A549 (cell line): ENCODE data around the gene KPNA2. TPM values are rescaled to one million over a fixed set of nuclear protein-coding genes. Genes with fewer than 3 reads are reported as not detected.

Experiments used
- ATAC-seq, 2 experiments: fragments of 200-7000 bp in 1 of 2; fragments of >200 bp in 1 of 2; cut with Nextera tagmentation in 1 of 2; cut with Tn5 transposase in 1 of 2; 3 replicates each; pipeline versions ENCODE4 v1.8.0 to v1.9.1; 2018 to 2020; ENCODE audit warnings: mild to moderate bottlenecking in 1 of 2, moderate library complexity in 1 of 2
- CTCF ChIA-PET: fragments of 300-600 bp; sonication (Branson Sonifier 250); formaldehyde crosslinking; extraction: SDS; loops from one replicate; lab custom pipeline; 2021; ENCODE audit warnings: antibody characterized with exemption, inconsistent platforms; lab: Yijun Ruan, JAX
- POLR2A ChIA-PET: fragments of 350-600 bp; formaldehyde crosslinking; extraction: SDS; loops from one replicate; lab custom pipeline; 2021; ENCODE audit warnings: antibody characterized with exemption, inconsistent platforms; lab: Yijun Ruan, JAX
- DNase-seq, 2 experiments: peaks; one replicate each; pipeline versions ENCODE4 v3.0.0 to v3.0.0-alpha.2; 2011 to 2016; ENCODE audit warnings: low read depth in 1 of 2, low spot score in 1 of 2
- FAIRE-seq: peaks from 2 replicates; lab custom pipeline; 2011; peaks lifted over from hg19 to GRCh38; lab: Jason Lieb, UNC
- H3K27ac ChIP-seq, 2 experiments: fragments of >200 bp; sonication (Bioruptor Twin); formaldehyde crosslinking; 3 replicates each; pipeline ENCODE4 v1.5.1; 2016 to 2017
- H3K4me1 ChIP-seq: fragments of >200 bp; sonication (Bioruptor Twin); formaldehyde crosslinking; 3 replicates; pipeline ENCODE4 v1.6.1; 2016
- H3K4me2 ChIP-seq: fragments of >200 bp; sonication (Bioruptor Twin); formaldehyde crosslinking; 3 replicates; pipeline ENCODE4 v1.6.1; 2016
- H3K4me3 ChIP-seq: fragments of >200 bp; sonication (Bioruptor Twin); formaldehyde crosslinking; 3 replicates; pipeline ENCODE4 v1.5.1; 2016
- H3K9me3 ChIP-seq: fragments of >200 bp; sonication (Bioruptor Twin); formaldehyde crosslinking; 3 replicates; pipeline ENCODE4 v1.6.1; 2016
- ATOH8 ChIP-seq: fragments of 250-450 bp; sonication (Bioruptor Pico); IDR thresholded peaks from 2 replicates; pipeline ENCODE4 v1.5.0; 2020; ENCODE audit warnings: low read depth, mild to moderate bottlenecking, moderate library complexity
- CBX2 ChIP-seq: fragments of 200-600 bp; sonication (generic); IDR thresholded peaks from 2 replicates; pipeline ENCODE4 v1.6.1; 2016; ENCODE audit warnings: low read depth, mild to moderate bottlenecking, borderline replicate concordance
- CBX8 ChIP-seq: fragments of 200-600 bp; sonication (generic); IDR thresholded peaks from 2 replicates; pipeline ENCODE4 v1.6.1; 2016
- CEBPB ChIP-seq, 2 experiments: fragments of >200 bp in 1 of 2; sonication (Bioruptor Twin) in 1 of 2; formaldehyde crosslinking in 1 of 2; IDR thresholded peaks; 2 replicates each; pipeline ENCODE4 v1.6.1; 2012 to 2016
- CHD2 ChIP-seq: fragments of 150-350 bp; IDR thresholded peaks from 2 replicates; pipeline ENCODE4 v1.6.1; 2014; ENCODE audit warnings: low read length; ENCODE audit not compliant: partially characterized antibody
- CTCF ChIP-seq: fragments of >200 bp; sonication (Bioruptor Twin); formaldehyde crosslinking; IDR thresholded peaks from 3 replicates; pipeline ENCODE4 v1.5.1; 2016
- E2F6 ChIP-seq: IDR thresholded peaks from 2 replicates; pipeline ENCODE4 v1.6.1; 2012; ENCODE audit warnings: low read depth, borderline replicate concordance
- EHF ChIP-seq: fragments of 250-450 bp; sonication (Bioruptor Pico); IDR thresholded peaks from 2 replicates; pipeline ENCODE4 v1.5.0; 2020; ENCODE audit warnings: mild to moderate bottlenecking
- ELK1 ChIP-seq: fragments of 150-350 bp; IDR thresholded peaks from 2 replicates; pipeline ENCODE4 v1.6.1; 2014; ENCODE audit warnings: low read depth, mild to moderate bottlenecking, low read length
- ESRRA ChIP-seq: fragments of 150-350 bp; IDR thresholded peaks from 2 replicates; pipeline ENCODE4 v1.6.1; 2014; ENCODE audit warnings: mild to moderate bottlenecking, low read length, borderline replicate concordance
- FOSL2 ChIP-seq, 2 experiments: fragments of 450-650 bp in 1 of 2; fragments of >200 bp in 1 of 2; sonication (Bioruptor Twin) in 1 of 2; formaldehyde crosslinking; IDR thresholded peaks; 2 replicates each; pipeline versions ENCODE4 v1.5.0 to v1.6.1; 2016 to 2020; ENCODE audit warnings: mild to moderate bottlenecking in 1 of 2, moderate library complexity in 1 of 2
- HDAC2 ChIP-seq: fragments of 200-600 bp; sonication (generic); IDR thresholded peaks from 2 replicates; pipeline ENCODE4 v1.6.1; 2016
- HES2 ChIP-seq: fragments of >200 bp; sonication (Bioruptor Twin); formaldehyde crosslinking; IDR thresholded peaks from 2 replicates; pipeline ENCODE4 v1.6.1; 2016
- HEYL ChIP-seq: fragments of 250-450 bp; sonication (Bioruptor Pico); IDR thresholded peaks from 2 replicates; pipeline ENCODE4 v1.8.0; 2021; ENCODE audit warnings: mild to moderate bottlenecking, moderate library complexity
- HMGXB4 ChIP-seq: fragments of 250-450 bp; sonication (Bioruptor Pico); IDR thresholded peaks from 2 replicates; pipeline ENCODE4 v1.5.0; 2021; ENCODE audit warnings: mild to moderate bottlenecking, moderate library complexity, borderline replicate concordance
- HOXB5 ChIP-seq: fragments of 250-450 bp; sonication (Bioruptor Pico); IDR thresholded peaks from 2 replicates; pipeline ENCODE4 v1.5.0; 2020; ENCODE audit warnings: mild to moderate bottlenecking, moderate library complexity
- JUN ChIP-seq, 2 experiments: fragments of >200 bp; sonication (Bioruptor Twin); formaldehyde crosslinking; IDR thresholded peaks; 2 replicates in 1 of 2; 3 replicates in 1 of 2; pipeline ENCODE4 v1.6.1; 2016 to 2017
- JUNB ChIP-seq: fragments of >200 bp; sonication (Bioruptor Twin); formaldehyde crosslinking; IDR thresholded peaks from 2 replicates; pipeline ENCODE4 v1.6.1; 2016
- MAFK ChIP-seq: fragments of 450-650 bp; IDR thresholded peaks from 2 replicates; pipeline ENCODE4 v1.6.1; 2014; ENCODE audit not compliant: partially characterized antibody
- MAZ ChIP-seq: fragments of 150-350 bp; IDR thresholded peaks from 2 replicates; pipeline ENCODE4 v1.6.1; 2014; ENCODE audit warnings: antibody characterized with exemption, low read depth, low read length, borderline replicate concordance
- MYC ChIP-seq: IDR thresholded peaks from 2 replicates; pipeline ENCODE4 v1.6.1; 2012; ENCODE audit warnings: mild to moderate bottlenecking, inconsistent platforms, low read length, improper control_type of control experiment, borderline replicate concordance
- NFE2L2 ChIP-seq: fragments of 150-350 bp; conservative IDR thresholded peaks from 2 replicates; pipeline ENCODE4 v1.6.1; 2014; ENCODE audit warnings: low read length
- NPAS2 ChIP-seq: fragments of 250-450 bp; sonication (Bioruptor Pico); IDR thresholded peaks from 2 replicates; pipeline ENCODE4 v1.8.0; 2022; ENCODE audit warnings: mild to moderate bottlenecking, moderate library complexity, borderline replicate concordance
- NR3C1 ChIP-seq: fragments of >200 bp; sonication (Bioruptor Twin); formaldehyde crosslinking; IDR thresholded peaks from 3 replicates; pipeline ENCODE4 v1.6.1; 2017
- PBX3 ChIP-seq: IDR thresholded peaks from 2 replicates; pipeline ENCODE4 v1.6.1; 2012
- PHF8 ChIP-seq: fragments of 200-600 bp; sonication (generic); IDR thresholded peaks from 2 replicates; pipeline ENCODE4 v1.6.1; 2016; ENCODE audit warnings: low read depth, mild to moderate bottlenecking, antibody characterized with exemption, moderate library complexity, borderline replicate concordance
- POLR2A ChIP-seq: IDR thresholded peaks from 2 replicates; pipeline ENCODE4 v1.6.1; 2012; ENCODE audit warnings: mild to moderate bottlenecking, low read length
- RCOR1 ChIP-seq: fragments of 150-350 bp; IDR thresholded peaks from 2 replicates; pipeline ENCODE4 v1.6.1; 2014; ENCODE audit warnings: antibody characterized with exemption, low read length, low read depth
- RFX5 ChIP-seq: fragments of 450-650 bp; IDR thresholded peaks from 2 replicates; pipeline ENCODE4 v1.7.1; 2014; ENCODE audit warnings: antibody characterized with exemption, mild to moderate bottlenecking, moderate library complexity
- SREBF2 ChIP-seq: fragments of 450-650 bp; IDR thresholded peaks from 2 replicates; pipeline ENCODE4 v1.6.1; 2014; ENCODE audit warnings: mild to moderate bottlenecking, moderate library complexity
- ZNF302 ChIP-seq: fragments of 250-450 bp; sonication (Bioruptor Pico); IDR thresholded peaks from 2 replicates; pipeline ENCODE4 v1.9.0; 2021; ENCODE audit warnings: inconsistent platforms, mild to moderate bottlenecking, moderate library complexity
- ZSCAN20 ChIP-seq: fragments of 250-450 bp; sonication (Bioruptor Pico); IDR thresholded peaks from 2 replicates; pipeline ENCODE4 v1.8.0; 2022; ENCODE audit warnings: mild to moderate bottlenecking, moderate library complexity
- WGBS: methylation state at CpG from one replicate; pipeline ENCODE4 v1.1.6; 2017; ENCODE audit errors: missing lambda C conversion rate; 5-methylcytosine and 5-hydroxymethylcytosine counted together
- polyA plus RNA-seq, 4 experiments: library from polyadenylated mRNA; depleted of rRNA in 3 of 4; stranded (reverse); fragments of >200 nt; fragmentation: RNase III in 1 of 4; extraction: RNeasy Plus Mini Kit Qiagen cat#74134 plus additional on column Dnase treatment in 1 of 4; gene quantifications; 2 replicates in 3 of 4; 3 replicates in 1 of 4; pipeline ENCODE4 v1.2.3, GENCODE V29; 2011 to 2017

KPNA2 gene
- polyA plus RNA-seq, 2 of the 4 experiments (the other 2 are of a cell fraction): 382 to 700 TPM

- DNase-seq: peak; percentile 97 to 98
- Histone ChIP-seq H3K4me3 (peak overlapping the region; percentile 48), H3K4me1 (peaks cover 9% of the 10 kb centered on the region; the same call in 2 of the 3 replicates), H3K4me2 (peak overlapping the region; percentile 75), H3K9me3 (no peaks in the 10 kb centered on the region), H3K27ac (peak overlapping the region; percentile 84 to 87)
- peak; percentile 95 to 97 for ATAC-seq
- ChIA-PET CTCF (interaction anchor here (0.7 to 1.9 kb wide), 15 partner anchors 8 to 642 kb away, joined by 3 to 12 read pairs (median 4); partner anchors contain the start of gene KPNA2), POLR2A (interaction anchor here (0.6 to 1.9 kb wide), 10 partner anchors 8 to 1383 kb away, joined by 3 to 21 read pairs (median 6); partner anchors contain the start of genes C17orf58, KPNA2 and WIPI1)
- under 1% methylated on average over 37 of the region's 51 CpGs for WGBS
- FAIRE-seq: peak; percentile 87
- peak in 1 of 2 experiments; percentile 74; a peak in 2 of 4 replicates for TF ChIP-seq CEBPB (IDR thresholded peaks at IDR 0.05)
- TF ChIP-seq MAFK: no peak
- 0 out of 2 replicates have a peak, but pooled peaks have one; percentile 20 for TF ChIP-seq RFX5
- no peak for TF ChIP-seq ZSCAN20 (CRISPR knock-in tag)
- TF ChIP-seq POLR2A: peak; percentile 95
- TF ChIP-seq PBX3: peak; percentile 70
- peak; percentile 83 to 88 for TF ChIP-seq JUN (IDR thresholded peaks at IDR 0.05)
- TF ChIP-seq E2F6: peak; percentile 98
- peak; percentile 96; the same call in 1 of the 2 replicates for TF ChIP-seq MAZ
- peak; percentile 93 for TF ChIP-seq PHF8
- no peak; the same call in 1 of the 2 replicates for TF ChIP-seq NPAS2 (CRISPR knock-in tag)
- TF ChIP-seq HDAC2: no peak
- no peak for TF ChIP-seq CBX2
- peak; percentile 97 for TF ChIP-seq SREBF2
- TF ChIP-seq JUNB: no peak
- TF ChIP-seq ZNF302: no peak
- no peak for TF ChIP-seq RCOR1
- no peak for TF ChIP-seq ELK1
- TF ChIP-seq HMGXB4 (CRISPR knock-in tag): peak; percentile 93; the same call in 1 of the 2 replicates
- peak; percentile 64; the same call in 1 of the 2 replicates for TF ChIP-seq MYC
- no peak for TF ChIP-seq HEYL (CRISPR knock-in tag)
- no peak for TF ChIP-seq HES2
- TF ChIP-seq NFE2L2: 0 out of 2 replicates have a peak, but pooled peaks have one; percentile 5
- no peak for TF ChIP-seq CBX8
- no peak; the same call in 2 of the 3 replicates for TF ChIP-seq CTCF
- no peak for TF ChIP-seq ATOH8 (CRISPR knock-in tag)
- peak; percentile 59; the same call in 1 of the 2 replicates for TF ChIP-seq HOXB5
- peak; percentile 71 for TF ChIP-seq ESRRA
- TF ChIP-seq FOSL2 (IDR thresholded peaks at IDR 0.05): no peak
- peak; percentile 22; the same call in 1 of the 2 replicates for TF ChIP-seq FOSL2 (CRISPR knock-in tag; IDR thresholded peaks at IDR 0.05)
- peak; percentile 79; the same call in 1 of the 2 replicates for TF ChIP-seq EHF
- peak; percentile 76 for TF ChIP-seq CHD2
- no peak for TF ChIP-seq NR3C1
Measured at GRCh38 chr17:68019675-68020408, 15.7 kb upstream of the KPNA2 start.
